ENCODE results near the gene TPCN2. TPM values are rescaled to one million over a fixed set of nuclear protein-coding genes. Genes with fewer than 3 reads are reported as not detected.

TPCN2 gene
- polyA plus RNA-seq, 1 donor from 2014 or later, result 14.2 TPM

DNA sequence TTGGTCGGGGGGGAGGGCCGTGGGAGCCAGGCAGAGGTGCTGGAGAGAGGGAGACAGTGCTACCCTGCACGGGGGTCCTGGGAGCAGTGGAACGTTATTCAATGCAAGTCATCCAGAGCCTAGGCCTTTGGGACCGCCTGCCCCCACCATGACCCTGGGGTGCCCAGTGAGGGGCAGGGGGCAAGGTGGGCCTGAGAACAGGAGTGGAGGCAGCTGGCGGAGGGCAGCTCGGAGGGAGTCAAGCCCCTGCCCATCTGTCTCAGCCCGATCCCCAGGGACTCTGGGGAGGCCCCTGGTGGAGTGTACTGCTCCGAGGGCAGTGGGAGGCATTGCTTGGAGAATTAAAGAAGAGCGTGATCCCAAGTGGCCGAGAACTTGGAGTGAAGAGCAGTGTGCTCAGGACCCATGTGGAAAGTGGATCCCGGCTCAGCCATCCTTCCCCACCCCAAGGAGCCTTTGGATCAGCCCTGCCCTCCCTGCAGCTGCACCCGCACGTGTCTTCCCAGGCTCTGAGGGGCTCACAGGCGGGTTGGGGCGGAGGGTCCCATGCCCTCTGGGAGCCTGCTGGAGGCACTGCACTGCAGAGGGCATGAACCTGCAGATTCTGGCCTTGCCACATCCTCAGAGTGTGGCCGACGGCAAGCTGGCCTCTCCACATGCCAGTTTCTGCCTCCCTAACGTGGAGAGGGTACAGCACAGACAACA is 73.0 kb downstream of the TPCN2 start:
- Histone ChIP-seq H3K27ac (ENCODE audit: low read length) (no peak overlapping the region), H4K20me1 (ENCODE audit: insufficient read depth) (no peaks in the 10 kb centered on the region), H3K9me2 (ENCODE audit: insufficient read depth, low read length) (no peaks in the 10 kb centered on the region), H3K9me3 (ENCODE audit: low read length) (no peaks in the 10 kb centered on the region), H3K27me3 (ENCODE audit: insufficient read depth, low read depth, low read length) (no peaks in the 10 kb centered on the region), H2AFZ (ENCODE audit: low read depth, low read length) (no peak overlapping the region), H3K79me2 (replicated peaks; ENCODE audit: insufficient read depth, low read length) (no peaks in the 10 kb centered on the region), H3K4me2 (ENCODE audit: low read length) (no peak overlapping the region), H3F3A (ENCODE audit: insufficient read depth, low read length, poor library complexity, severe bottlenecking) (no peaks in the 10 kb centered on the region), H3K36me3 (ENCODE audit: insufficient read depth, low read length) (no peaks in the 10 kb centered on the region), H3K4me3 (ENCODE audit: low read length) (no peak overlapping the region), H3K9ac (ENCODE audit: low read length) (no peak overlapping the region)
- no peak for TF ChIP-seq POLR2AphosphoS5 (IDR thresholded peaks at IDR 0.05)
- TF ChIP-seq SMC3 (conservative IDR thresholded peaks at IDR 0.05; ENCODE audit: poor library complexity), result no peak
- TF ChIP-seq EP300 (conservative IDR thresholded peaks at IDR 0.05; ENCODE audit: poor library complexity, severe bottlenecking), result no peak
- TF ChIP-seq, protein P1, sequence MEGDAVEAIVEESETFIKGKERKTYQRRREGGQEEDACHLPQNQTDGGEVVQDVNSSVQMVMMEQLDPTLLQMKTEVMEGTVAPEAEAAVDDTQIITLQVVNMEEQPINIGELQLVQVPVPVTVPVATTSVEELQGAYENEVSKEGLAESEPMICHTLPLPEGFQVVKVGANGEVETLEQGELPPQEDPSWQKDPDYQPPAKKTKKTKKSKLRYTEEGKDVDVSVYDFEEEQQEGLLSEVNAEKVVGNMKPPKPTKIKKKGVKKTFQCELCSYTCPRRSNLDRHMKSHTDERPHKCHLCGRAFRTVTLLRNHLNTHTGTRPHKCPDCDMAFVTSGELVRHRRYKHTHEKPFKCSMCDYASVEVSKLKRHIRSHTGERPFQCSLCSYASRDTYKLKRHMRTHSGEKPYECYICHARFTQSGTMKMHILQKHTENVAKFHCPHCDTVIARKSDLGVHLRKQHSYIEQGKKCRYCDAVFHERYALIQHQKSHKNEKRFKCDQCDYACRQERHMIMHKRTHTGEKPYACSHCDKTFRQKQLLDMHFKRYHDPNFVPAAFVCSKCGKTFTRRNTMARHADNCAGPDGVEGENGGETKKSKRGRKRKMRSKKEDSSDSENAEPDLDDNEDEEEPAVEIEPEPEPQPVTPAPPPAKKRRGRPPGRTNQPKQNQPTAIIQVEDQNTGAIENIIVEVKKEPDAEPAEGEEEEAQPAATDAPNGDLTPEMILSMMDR (IDR thresholded peaks at IDR 0.05; ENCODE audit: poor library complexity, severe bottlenecking), result no peak
- no peak for TF ChIP-seq MXI1 (conservative IDR thresholded peaks at IDR 0.05; ENCODE audit: poor library complexity, severe bottlenecking)
- no peak for TF ChIP-seq EZH2 (IDR thresholded peaks at IDR 0.05; ENCODE audit: borderline replicate concordance, insufficient read depth, low read length, poor library complexity, severe bottlenecking)
- TF ChIP-seq RAD21 (conservative IDR thresholded peaks at IDR 0.05), result no peak
- no peak for TF ChIP-seq TAF1 (IDR thresholded peaks at IDR 0.05; ENCODE audit: low read depth)
- TF ChIP-seq, protein P2, sequence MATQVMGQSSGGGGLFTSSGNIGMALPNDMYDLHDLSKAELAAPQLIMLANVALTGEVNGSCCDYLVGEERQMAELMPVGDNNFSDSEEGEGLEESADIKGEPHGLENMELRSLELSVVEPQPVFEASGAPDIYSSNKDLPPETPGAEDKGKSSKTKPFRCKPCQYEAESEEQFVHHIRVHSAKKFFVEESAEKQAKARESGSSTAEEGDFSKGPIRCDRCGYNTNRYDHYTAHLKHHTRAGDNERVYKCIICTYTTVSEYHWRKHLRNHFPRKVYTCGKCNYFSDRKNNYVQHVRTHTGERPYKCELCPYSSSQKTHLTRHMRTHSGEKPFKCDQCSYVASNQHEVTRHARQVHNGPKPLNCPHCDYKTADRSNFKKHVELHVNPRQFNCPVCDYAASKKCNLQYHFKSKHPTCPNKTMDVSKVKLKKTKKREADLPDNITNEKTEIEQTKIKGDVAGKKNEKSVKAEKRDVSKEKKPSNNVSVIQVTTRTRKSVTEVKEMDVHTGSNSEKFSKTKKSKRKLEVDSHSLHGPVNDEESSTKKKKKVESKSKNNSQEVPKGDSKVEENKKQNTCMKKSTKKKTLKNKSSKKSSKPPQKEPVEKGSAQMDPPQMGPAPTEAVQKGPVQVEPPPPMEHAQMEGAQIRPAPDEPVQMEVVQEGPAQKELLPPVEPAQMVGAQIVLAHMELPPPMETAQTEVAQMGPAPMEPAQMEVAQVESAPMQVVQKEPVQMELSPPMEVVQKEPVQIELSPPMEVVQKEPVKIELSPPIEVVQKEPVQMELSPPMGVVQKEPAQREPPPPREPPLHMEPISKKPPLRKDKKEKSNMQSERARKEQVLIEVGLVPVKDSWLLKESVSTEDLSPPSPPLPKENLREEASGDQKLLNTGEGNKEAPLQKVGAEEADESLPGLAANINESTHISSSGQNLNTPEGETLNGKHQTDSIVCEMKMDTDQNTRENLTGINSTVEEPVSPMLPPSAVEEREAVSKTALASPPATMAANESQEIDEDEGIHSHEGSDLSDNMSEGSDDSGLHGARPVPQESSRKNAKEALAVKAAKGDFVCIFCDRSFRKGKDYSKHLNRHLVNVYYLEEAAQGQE (IDR thresholded peaks at IDR 0.05; ENCODE audit: borderline replicate concordance), result no peak

DNA sequence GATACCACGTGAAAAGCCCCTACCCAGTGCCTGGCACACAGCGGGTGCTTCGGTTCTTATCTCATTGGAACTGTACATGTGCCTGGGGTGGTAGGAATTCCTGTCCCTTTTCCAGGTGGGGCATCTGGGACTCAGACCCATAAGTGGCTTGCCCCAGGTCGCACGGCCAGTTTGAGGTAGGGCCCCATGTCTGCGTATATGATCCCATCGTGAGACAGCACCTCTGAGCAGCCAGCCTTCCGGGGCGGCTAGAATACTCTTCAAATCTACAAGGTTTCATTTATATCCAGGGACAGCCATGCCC is 73.5 kb downstream of the TPCN2 start:
- Histone ChIP-seq H2AFZ (ENCODE audit: low read depth, low read length) (no peak overlapping the region), H3K4me2 (ENCODE audit: low read length) (no peak overlapping the region), H3K4me3 (ENCODE audit: low read length) (no peak overlapping the region), H3F3A (ENCODE audit: insufficient read depth, low read length, poor library complexity, severe bottlenecking) (no peaks in the 10 kb centered on the region), H3K27me3 (ENCODE audit: insufficient read depth, low read depth, low read length) (no peaks in the 10 kb centered on the region), H3K9me2 (ENCODE audit: insufficient read depth, low read length) (no peaks in the 10 kb centered on the region), H3K79me2 (replicated peaks; ENCODE audit: insufficient read depth, low read length) (no peaks in the 10 kb centered on the region), H3K9ac (ENCODE audit: low read length) (no peak overlapping the region), H3K9me3 (ENCODE audit: low read length) (no peaks in the 10 kb centered on the region), H4K20me1 (ENCODE audit: insufficient read depth) (no peaks in the 10 kb centered on the region), H3K36me3 (ENCODE audit: insufficient read depth, low read length) (no peaks in the 10 kb centered on the region), H3K27ac (ENCODE audit: low read length) (no peak overlapping the region)
- TF ChIP-seq RAD21 (conservative IDR thresholded peaks at IDR 0.05), result no peak
- no peak for TF ChIP-seq SMC3 (conservative IDR thresholded peaks at IDR 0.05; ENCODE audit: poor library complexity)
- no peak for TF ChIP-seq POLR2AphosphoS5 (IDR thresholded peaks at IDR 0.05)
- TF ChIP-seq, protein P2 (IDR thresholded peaks at IDR 0.05; ENCODE audit: borderline replicate concordance), result no peak
- TF ChIP-seq EZH2 (IDR thresholded peaks at IDR 0.05; ENCODE audit: borderline replicate concordance, insufficient read depth, low read length, poor library complexity, severe bottlenecking), result no peak
- TF ChIP-seq MXI1 (conservative IDR thresholded peaks at IDR 0.05; ENCODE audit: poor library complexity, severe bottlenecking), result no peak
- TF ChIP-seq TAF1 (IDR thresholded peaks at IDR 0.05; ENCODE audit: low read depth), result no peak
- TF ChIP-seq, protein P1 (IDR thresholded peaks at IDR 0.05; ENCODE audit: poor library complexity, severe bottlenecking), result no peak
- no peak for TF ChIP-seq EP300 (conservative IDR thresholded peaks at IDR 0.05; ENCODE audit: poor library complexity, severe bottlenecking)

All from neural cell (in vitro differentiated cells).